ENCODE measurements around the gene ANKLE2. TPM values are rescaled to one million over a fixed set of nuclear protein-coding genes. Genes with fewer than 3 reads are reported as not detected.
A peak's percentile ranks its signal among the peaks of the same experiment; 100 is the strongest.

Gene ANKLE2
- total and polyA plus RNA-seq, 10 donors = 25.7 to 86.5 (median 76.2) TPM

- 74 to 86% (median 80%) methylated on average over 10 of the region's 10 CpGs for WGBS, 5 donors
- Histone ChIP-seq H3K36me3 (peaks cover 0 to 98% (median 82%) of the 10 kb centered on the region in 6 donors), H3K9me3 (no peaks in the 10 kb centered on the region), H3K27ac (no peak overlapping the region), H3K27me3 (replicated peaks in 1 of 7) (no peaks in the 10 kb centered on the region), H3K4me3 (no peak overlapping the region), H3K4me1 (peaks cover 0 to 9% (median 0%) of the 10 kb centered on the region in 6 donors)
- intact Hi-C loops (cut with DNase I; ENCODE audit: low total_unique reads) = no loop called here
- DNase-seq = no peak
- TF ChIP-seq CTCF (IDR thresholded peaks at IDR 0.05 in 8 of 11, conservative IDR thresholded peaks at IDR 0.05 in 3 of 11) (no peak), POLR2AphosphoS5 (IDR thresholded peaks at IDR 0.05) (no peak), POLR2A (IDR thresholded peaks at IDR 0.05) (no peak)
These were observed 27.4 kb downstream of the ANKLE2 start for GRCh38 chr12:132734206-132734605.

- 92 to 96% (median 95%) methylated on average over 17 of the region's 17 CpGs for WGBS, 5 donors
- Histone ChIP-seq H3K27me3 (replicated peaks in 1 of 7) (no peaks in the 10 kb centered on the region), H3K9me3 (no peaks in the 10 kb centered on the region), H3K4me1 (peaks cover 0 to 9% (median 0%) of the 10 kb centered on the region in 6 donors), H3K36me3 (peaks cover 6 to 98% (median 81%) of the 10 kb centered on the region in 6 donors), H3K4me3 (no peak overlapping the region), H3K27ac (no peak overlapping the region)
- no peak for TF ChIP-seq POLR2A (IDR thresholded peaks at IDR 0.05)
- TF ChIP-seq CTCF (IDR thresholded peaks at IDR 0.05 in 8 of 11, conservative IDR thresholded peaks at IDR 0.05 in 3 of 11) = no peak
- TF ChIP-seq POLR2AphosphoS5 (IDR thresholded peaks at IDR 0.05) = no peak
- intact Hi-C loops (cut with DNase I; ENCODE audit: low total_unique reads) = no loop called here
- DNase-seq = no peak
These were observed 30.1 kb downstream of the ANKLE2 start for GRCh38 chr12:132731574-132731973.

- H3K27me3 ChIP-seq (replicated peaks in 1 of 7) = no peaks in the 10 kb centered on the region
- no peak for TF ChIP-seq POLR2A (IDR thresholded peaks at IDR 0.05)
- peak in 1 of 3 donors; percentile 2 for TF ChIP-seq POLR2AphosphoS5 (IDR thresholded peaks at IDR 0.05)
- TF ChIP-seq CTCF (IDR thresholded peaks at IDR 0.05 in 8 of 11, conservative IDR thresholded peaks at IDR 0.05 in 3 of 11) = no peak
- peaks cover 6 to 98% (median 80%) of the 10 kb centered on the region in 6 donors for H3K36me3 ChIP-seq
- H3K9me3 ChIP-seq = no peaks in the 10 kb centered on the region
- 82 to 96% (median 86%) methylated on average over 5 to 11 of the region's 11 CpGs for WGBS, 5 donors
- H3K4me1 ChIP-seq = peaks cover 0 to 9% (median 0%) of the 10 kb centered on the region in 6 donors
- peak overlapping the region in 1 of 8 donors; percentile 46 for H3K4me3 ChIP-seq
- intact Hi-C loops (cut with DNase I; ENCODE audit: low total_unique reads) = no loop called here
- DNase-seq = no peak
- peak overlapping the region in 5 of 8 donors; percentile 48 to 83 (median 72) for H3K27ac ChIP-seq
These were observed 31.3 kb downstream of the ANKLE2 start for GRCh38 chr12:132730353-132730752.

- Histone ChIP-seq H3K4me3 (peak overlapping the region in 2 of 8 donors; percentile 30 to 46), H3K9me3 (no peaks in the 10 kb centered on the region), H3K27me3 (replicated peaks in 1 of 7) (no peaks in the 10 kb centered on the region), H3K27ac (peak overlapping the region in 7 of 8 donors; percentile 58 to 83 (median 72)), H3K36me3 (peaks cover 6 to 98% (median 80%) of the 10 kb centered on the region in 6 donors), H3K4me1 (peaks cover 0 to 9% (median 0%) of the 10 kb centered on the region in 6 donors)
- TF ChIP-seq POLR2A (IDR thresholded peaks at IDR 0.05) (no peak), POLR2AphosphoS5 (IDR thresholded peaks at IDR 0.05) (peak in 1 of 3 donors; percentile 51), CTCF (IDR thresholded peaks at IDR 0.05 in 8 of 11, conservative IDR thresholded peaks at IDR 0.05 in 3 of 11) (no peak)
- intact Hi-C loops (cut with DNase I; ENCODE audit: low total_unique reads) = no loop called here
- no peak for DNase-seq
- 72 to 87% (median 75%) methylated on average over 24 of the region's 24 CpGs for WGBS, 5 donors
These were observed 31.9 kb downstream of the ANKLE2 start for GRCh38 chr12:132729541-132730320.

All from spleen (tissue), 11 donors.